HCT116 (cell line): ENCODE results near the gene FHOD1.

ENCODE experiments used
- ATF3 ChIP-seq: IDR thresholded peaks from 2 replicates; pipeline ENCODE4 v1.6.1; 2012
- CBX3 ChIP-seq: IDR thresholded peaks from 2 replicates; pipeline ENCODE4 v1.6.1; 2012; ENCODE audit warnings: low read depth
- CTCF ChIP-seq, 3 experiments: fragments of 200-600 bp in 1 of 3; sonication (generic) in 1 of 3; IDR thresholded peaks in 2 of 3; conservative IDR thresholded peaks in 1 of 3; 2 replicates each; pipeline ENCODE4 v1.5.1; 2012 to 2017; ENCODE audit warnings: low read depth in 2 of 3, low read length in 2 of 3, antibody characterized with exemption in 1 of 3, borderline replicate concordance in 1 of 3, control low read depth in 1 of 3, mild to moderate bottlenecking in 1 of 3, mixed read lengths in 1 of 3, mixed run types in 1 of 3, moderate library complexity in 1 of 3; ENCODE audit not compliant: insufficient read depth in 1 of 3
- EGR1 ChIP-seq: IDR thresholded peaks from 2 replicates; pipeline ENCODE4 v1.6.1; 2012; ENCODE audit warnings: low read depth
- EZH2 ChIP-seq: fragments of 200-600 bp; sonication (generic); IDR thresholded peaks from 2 replicates; pipeline ENCODE4 v1.6.1; 2017; ENCODE audit warnings: antibody characterized with exemption, mixed run types
- EZH2phosphoT487 ChIP-seq: fragments of 200-600 bp; IDR thresholded peaks from 2 replicates; pipeline ENCODE4 v1.6.1; 2018; ENCODE audit warnings: antibody characterized with exemption, borderline replicate concordance
- JUND ChIP-seq: IDR thresholded peaks from 2 replicates; pipeline ENCODE4 v1.6.1; 2012
- POLR2AphosphoS5 ChIP-seq: IDR thresholded peaks from 2 replicates; pipeline ENCODE4 v1.6.1; 2011; ENCODE audit warnings: mild to moderate bottlenecking, low read depth, low read length, moderate library complexity
- SIN3A ChIP-seq: IDR thresholded peaks from 2 replicates; pipeline ENCODE4 v1.6.1; 2012; ENCODE audit warnings: low read depth
- SP1 ChIP-seq: IDR thresholded peaks from 2 replicates; pipeline ENCODE4 v1.6.1; 2012; ENCODE audit warnings: low read depth
- ZFX ChIP-seq: fragments of 450-650 bp; IDR thresholded peaks from 2 replicates; pipeline ENCODE4 v1.6.1; 2017

GRCh38 chr16:67259705-67260104 lies 12.4 kb upstream of the FHOD1 start:
- no peak for TF ChIP-seq SP1
- TF ChIP-seq CTCF (IDR thresholded peaks at IDR 0.05 in 2 of 3, conservative IDR thresholded peaks at IDR 0.05 in 1 of 3; ENCODE audit: borderline replicate concordance in 1 of 3, insufficient read depth in 1 of 3, low read depth in 2 of 3, low read length in 2 of 3): no peak
- no peak for TF ChIP-seq ZFX
- TF ChIP-seq POLR2AphosphoS5: no peak
- TF ChIP-seq CBX3: no peak
- no peak for TF ChIP-seq SIN3A
- no peak for TF ChIP-seq EZH2phosphoT487
- no peak for TF ChIP-seq JUND
- no peak for TF ChIP-seq ATF3
- TF ChIP-seq EZH2: no peak
- TF ChIP-seq EGR1: no peak
